Neutrophil (primary cell): Measurements from ENCODE around the gene DNAJB11.
"Not testable (repeated sequence)": the region's sequence is repeated elsewhere in the genome, so short reads cannot be mapped to it uniquely, and the experiment has no call there.

Source experiments
- H3K27ac ChIP-seq: fragments of 200-600 bp; sonication (generic); 2 replicates; pipeline ENCODE4 v1.5.1; 2016; ENCODE audit warnings: mild to moderate bottlenecking, moderate library complexity
- H3K27me3 ChIP-seq: fragments of 200-600 bp; sonication (generic); 2 replicates; pipeline ENCODE4 v1.6.0; 2016; ENCODE audit warnings: mild to moderate bottlenecking
- H3K36me3 ChIP-seq: fragments of 200-600 bp; sonication (generic); 2 replicates; pipeline ENCODE4 v1.5.1; 2017
- H3K4me1 ChIP-seq, 2 experiments: fragments of 200-600 bp in 1 of 2; sonication (generic) in 1 of 2; 1 replicate in 1 of 2; 2 replicates in 1 of 2; pipeline versions ENCODE4 v1.5.1 to v1.6.1; 2013 to 2016; ENCODE audit warnings: low read depth in 1 of 2, low read length in 1 of 2, mild to moderate bottlenecking in 1 of 2, moderate library complexity in 1 of 2; ENCODE audit not compliant: control insufficient read depth in 1 of 2, insufficient read depth in 1 of 2
- H3K4me3 ChIP-seq, 2 experiments: fragments of 200-600 bp in 1 of 2; sonication (generic) in 1 of 2; 1 replicate in 1 of 2; 2 replicates in 1 of 2; pipeline ENCODE4 v1.5.1; 2013 to 2016; ENCODE audit warnings: low read depth in 1 of 2, low read length in 1 of 2, mild to moderate bottlenecking in 1 of 2, moderate library complexity in 1 of 2
- H3K9me3 ChIP-seq: fragments of 200-600 bp; sonication (generic); 2 replicates; pipeline ENCODE4 v1.5.1; 2016
- CTCF ChIP-seq: fragments of 200-600 bp; sonication (generic); IDR thresholded peaks from 2 replicates; pipeline ENCODE4 v1.5.1; 2016; ENCODE audit warnings: antibody characterized with exemption

The DNAJB11 gene

GRCh38 chr3:186577521-186577920 is 7.0 kb downstream of the DNAJB11 start:
- peaks cover 66% of the 10 kb centered on the region for H3K36me3 ChIP-seq

GRCh38 chr3:186580785-186581184 is 10.3 kb downstream of the DNAJB11 start:
- TF ChIP-seq CTCF = no peak
- H3K27ac ChIP-seq = no peak overlapping the region
- no peaks in the 10 kb centered on the region for H3K27me3 ChIP-seq
- no peaks in the 10 kb centered on the region for H3K4me1 ChIP-seq
- H3K4me3 ChIP-seq = no peak overlapping the region
- peaks cover 82% of the 10 kb centered on the region for H3K36me3 ChIP-seq
- H3K9me3 ChIP-seq = no peaks in the 10 kb centered on the region

More at GRCh38 chr3:186577521-186577920, 7.0 kb downstream of the DNAJB11 start:
- H3K4me1 ChIP-seq = no peaks in the 10 kb centered on the region
- no peak overlapping the region for H3K4me3 ChIP-seq
- no peaks in the 10 kb centered on the region for H3K9me3 ChIP-seq
- no peak overlapping the region for H3K27ac ChIP-seq
- TF ChIP-seq CTCF = no peak
- no peaks in the 10 kb centered on the region for H3K27me3 ChIP-seq

DNA sequence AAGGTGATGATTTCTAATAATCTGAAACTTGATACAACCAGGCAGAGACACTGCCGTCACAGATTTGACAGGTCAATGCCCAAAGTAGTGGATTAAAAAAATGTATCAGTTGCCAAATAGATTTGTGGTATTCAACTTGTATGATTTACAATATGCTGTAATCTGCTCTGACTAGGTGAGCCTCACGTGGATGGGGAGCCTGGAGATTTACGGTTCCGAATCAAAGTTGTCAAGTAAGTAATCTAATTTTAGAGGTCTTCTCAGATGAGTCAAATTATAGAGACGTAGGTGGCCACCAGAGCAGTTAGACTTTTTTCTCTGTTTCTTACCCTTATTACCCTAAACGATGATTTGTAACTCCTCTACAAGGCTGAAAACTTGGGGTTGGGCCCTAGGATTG is 12.0 kb downstream of the DNAJB11 start:
- no peaks in the 10 kb centered on the region for H3K27me3 ChIP-seq
- no peak overlapping the region for H3K4me3 ChIP-seq
- H3K4me1 ChIP-seq = no peaks in the 10 kb centered on the region
- H3K27ac ChIP-seq = no peak overlapping the region
- TF ChIP-seq CTCF = no peak
- H3K9me3 ChIP-seq = no peaks in the 10 kb centered on the region
- H3K36me3 ChIP-seq = peaks cover 77% of the 10 kb centered on the region

DNA sequence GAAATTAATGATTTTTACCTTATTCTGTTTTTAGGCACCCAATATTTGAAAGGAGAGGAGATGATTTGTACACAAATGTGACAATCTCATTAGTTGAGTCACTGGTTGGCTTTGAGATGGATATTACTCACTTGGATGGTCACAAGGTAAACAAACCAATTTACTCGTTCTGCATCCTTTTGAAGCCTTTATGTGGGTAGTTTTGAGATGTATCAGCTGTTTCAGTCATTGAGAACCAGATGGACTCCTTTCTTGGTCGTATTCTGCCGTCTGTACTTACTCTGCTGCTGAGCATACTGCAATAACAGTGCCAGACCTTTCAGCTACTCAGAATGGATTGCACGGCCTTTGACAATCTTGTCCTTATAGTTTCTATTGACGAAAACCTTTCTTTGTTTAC is 13.3 kb downstream of the DNAJB11 start:
- Histone ChIP-seq H3K27ac (no peak overlapping the region), H3K4me3 (no peak overlapping the region), H3K4me1 (no peaks in the 10 kb centered on the region), H3K36me3 (peaks cover 70% of the 10 kb centered on the region), H3K27me3 (no peaks in the 10 kb centered on the region), H3K9me3 (no peaks in the 10 kb centered on the region)
- no peak for TF ChIP-seq CTCF

DNA sequence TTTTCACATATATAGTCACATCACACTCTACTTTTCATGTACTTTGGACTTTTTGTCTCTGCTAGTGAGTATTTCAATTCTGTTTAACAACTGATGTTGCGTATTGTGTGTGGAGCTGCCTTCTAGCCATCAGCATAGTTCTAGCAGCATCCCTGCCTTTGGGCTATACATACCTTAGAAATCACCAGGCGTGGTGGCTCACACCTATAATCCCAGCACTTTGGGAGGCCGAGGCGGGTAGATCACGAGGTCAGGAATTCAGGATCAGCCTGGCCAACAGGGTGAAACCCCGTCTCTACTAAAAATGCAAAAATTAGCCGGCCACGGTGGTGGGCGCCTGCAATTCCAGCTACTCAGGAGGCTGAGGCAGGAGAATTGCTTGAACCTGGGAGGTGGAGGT is 15.7 kb downstream of the DNAJB11 start:
- H3K9me3 ChIP-seq, H3K4me3 ChIP-seq, H3K27ac ChIP-seq, H3K27me3 ChIP-seq, H3K4me1 ChIP-seq: not testable (repeated sequence)
- peaks cover 51% of the 10 kb centered on the region for H3K36me3 ChIP-seq

DNA sequence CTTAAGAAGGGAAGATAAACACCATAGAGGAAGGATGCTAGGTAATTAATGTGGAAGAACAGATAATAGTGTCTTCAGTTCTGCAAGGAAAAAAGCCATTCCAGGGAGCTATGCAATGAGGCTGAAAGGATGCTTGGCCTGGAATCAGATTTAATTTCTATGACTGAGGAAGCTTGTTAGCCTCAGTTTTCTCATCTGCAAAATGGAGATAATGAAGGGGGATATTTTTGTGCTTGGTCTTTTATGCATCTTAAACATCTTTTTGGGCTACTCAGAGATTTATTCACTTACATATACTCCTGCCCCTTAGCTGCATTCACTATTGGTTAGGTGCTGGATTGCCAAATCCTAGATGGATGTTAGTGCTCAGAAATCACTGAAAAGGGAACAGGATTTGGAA is 16.7 kb downstream of the DNAJB11 start:
- no peak for TF ChIP-seq CTCF
- Histone ChIP-seq H3K4me3 (no peak overlapping the region), H3K27me3 (no peaks in the 10 kb centered on the region), H3K27ac (no peak overlapping the region), H3K36me3 (peaks cover 42% of the 10 kb centered on the region), H3K9me3 (no peaks in the 10 kb centered on the region), H3K4me1 (no peaks in the 10 kb centered on the region)
